ENCODE measurements around the gene TRAP1.

GRCh38 chr16:3720418-3720817, 3.1 kb upstream of the TRAP1 start:
- no peak for TF ChIP-seq CTCF (IDR thresholded peaks at IDR 0.05)
- TF ChIP-seq POLR2A (IDR thresholded peaks at IDR 0.05), result no peak

Data from gastroesophageal sphincter (tissue), 3 donors.